Neuronal stem cell (in vitro differentiated cells): ENCODE data around the gene CLIC4.

Source experiments
- DNase-seq: peaks from one replicate; pipeline ENCODE4 v3.0.0-alpha.2; 2013; ENCODE audit warnings: low spot score
- H2AFZ ChIP-seq: one replicate; pipeline ENCODE4 v1.6.1; 2013; ENCODE audit warnings: mild to moderate bottlenecking, low read length, inconsistent platforms
- H2AK5ac ChIP-seq: 2 replicates; pipeline ENCODE4 v1.6.1; 2013; ENCODE audit warnings: low read depth, mild to moderate bottlenecking, inconsistent platforms, low read length, moderate library complexity, mixed read lengths
- H2BK120ac ChIP-seq: 2 replicates; pipeline ENCODE4 v1.6.1; 2013; ENCODE audit warnings: low read depth, mild to moderate bottlenecking, inconsistent platforms, low read length, moderate library complexity, mixed read lengths
- H2BK12ac ChIP-seq: one replicate; pipeline ENCODE4 v1.6.1; 2013; ENCODE audit warnings: low read length, inconsistent platforms
- H2BK15ac ChIP-seq: 2 replicates; pipeline ENCODE4 v1.6.1; 2013; ENCODE audit warnings: mild to moderate bottlenecking, low read length, inconsistent platforms, mixed read lengths
- H2BK5ac ChIP-seq: one replicate; pipeline ENCODE4 v1.6.1; 2013; ENCODE audit warnings: inconsistent platforms, mild to moderate bottlenecking, low read length, moderate library complexity
- H3K14ac ChIP-seq: one replicate; pipeline ENCODE4 v1.6.1; 2013; ENCODE audit warnings: low read length, inconsistent platforms
- H3K18ac ChIP-seq: 2 replicates; pipeline ENCODE4 v1.6.1; 2013; ENCODE audit warnings: low read length, inconsistent platforms
- H3K23ac ChIP-seq: 2 replicates; pipeline ENCODE4 v1.6.1; 2013; ENCODE audit warnings: low read depth, mild to moderate bottlenecking, mixed read lengths, low read length, inconsistent platforms; ENCODE audit not compliant: poor library complexity
- H3K27ac ChIP-seq: replicated peaks from 3 replicates; pipeline ENCODE4 v1.5.1; 2013; ENCODE audit warnings: low read length, inconsistent platforms
- H3K27me3 ChIP-seq, 3 experiments: 2 replicates each; pipeline ENCODE4 v1.6.1; 2013; ENCODE audit warnings: low read length in 3 of 3, mild to moderate bottlenecking in 2 of 3, inconsistent platforms in 1 of 3, low read depth in 1 of 3, mixed read lengths in 1 of 3, moderate library complexity in 1 of 3; ENCODE audit not compliant: control insufficient read depth in 3 of 3, insufficient read depth in 3 of 3
- H3K36me3 ChIP-seq, 2 donors: replicated peaks in 1 of 2; 2 replicates each; pipeline ENCODE4 v1.6.1; 2013; ENCODE audit warnings: low read length in 2 of 2; ENCODE audit not compliant: control insufficient read depth in 2 of 2, insufficient read depth in 2 of 2
- H3K4ac ChIP-seq: 2 replicates; pipeline ENCODE4 v1.6.1; 2013; ENCODE audit warnings: inconsistent platforms, mild to moderate bottlenecking, low read length, moderate library complexity
- H3K4me1 ChIP-seq, 2 donors: 1 replicate in 1 of 2; 2 replicates in 1 of 2; pipeline ENCODE4 v1.6.1; 2013; ENCODE audit warnings: low read length in 2 of 2, low read depth in 1 of 2; ENCODE audit not compliant: control insufficient read depth in 2 of 2, insufficient read depth in 1 of 2
- H3K4me2 ChIP-seq: one replicate; pipeline ENCODE4 v1.6.1; 2013; ENCODE audit warnings: mild to moderate bottlenecking, low read length, inconsistent platforms; ENCODE audit not compliant: insufficient read depth, poor library complexity, severe bottlenecking
- H3K4me3 ChIP-seq, 2 donors: 2 replicates each; pipeline ENCODE4 v1.5.1; 2013; ENCODE audit warnings: low read length in 2 of 2, mild to moderate bottlenecking in 2 of 2, inconsistent platforms in 1 of 2, moderate library complexity in 1 of 2
- H3K79me1 ChIP-seq: one replicate; pipeline ENCODE4 v1.6.1; 2013; ENCODE audit warnings: low read depth, mild to moderate bottlenecking, inconsistent platforms, low read length, moderate library complexity
- H3K9ac ChIP-seq: one replicate; pipeline ENCODE4 v1.6.1; 2013; ENCODE audit warnings: mild to moderate bottlenecking, low read depth, low read length, inconsistent platforms; ENCODE audit not compliant: poor library complexity
- H3K9me3 ChIP-seq, 2 donors: replicated peaks in 1 of 2; 2 replicates each; pipeline versions ENCODE3 to v1.6.1; 2013; ENCODE audit warnings: low read length in 2 of 2, mild to moderate bottlenecking in 2 of 2, inconsistent platforms in 1 of 2, low read depth in 1 of 2, mixed read lengths in 1 of 2, moderate library complexity in 1 of 2; ENCODE audit not compliant: control insufficient read depth in 2 of 2, insufficient read depth in 1 of 2
- H4K8ac ChIP-seq: one replicate; pipeline ENCODE4 v1.6.1; 2013; ENCODE audit warnings: low read depth, mild to moderate bottlenecking, inconsistent platforms, low read length, moderate library complexity
- H4K91ac ChIP-seq: one replicate; pipeline ENCODE4 v1.6.1; 2013; ENCODE audit warnings: low read length, low read depth, mild to moderate bottlenecking, inconsistent platforms; ENCODE audit not compliant: poor library complexity
- WGBS, 2 donors: extraction: QIAGEN DNeasy Blood & Tissue Kit; methylation state at CpG; one replicate each; pipeline ENCODE4 v1.1.7; 2013; ENCODE audit warnings: missing lambda C conversion rate in 2 of 2, mixed read lengths in 1 of 2; ENCODE audit not compliant: insufficient read length in 2 of 2, insufficient replicate concordance in 1 of 2; ENCODE audit errors: extremely low coverage in 2 of 2; 5-methylcytosine and 5-hydroxymethylcytosine counted together

Gene CLIC4

DNA sequence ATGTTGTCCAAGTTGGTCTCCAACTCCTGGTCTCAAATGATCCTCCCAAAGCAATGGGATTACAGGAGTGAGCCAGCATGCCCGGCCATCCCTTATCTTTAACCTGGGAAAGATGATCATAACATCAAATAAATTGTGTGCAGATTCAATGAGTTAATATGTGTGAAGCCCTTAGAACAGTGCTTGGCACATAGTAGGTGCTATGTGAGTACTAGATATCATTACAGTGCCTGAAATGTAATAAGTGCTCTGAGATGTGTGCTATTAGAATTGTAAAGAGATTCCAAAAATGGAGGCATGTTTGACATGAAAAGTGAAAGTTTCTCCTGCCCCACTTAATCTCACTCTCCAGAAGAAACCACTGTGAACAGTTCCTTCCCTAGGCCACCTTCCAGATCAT lies 113.0 kb downstream of the CLIC4 start:
- H3K14ac ChIP-seq, result no peak overlapping the region
- H2BK12ac ChIP-seq, result no peak overlapping the region
- H3K9ac ChIP-seq, result no peak overlapping the region
- DNase-seq, result no peak
- H3K4me3 ChIP-seq, result no peak overlapping the region
- no peak overlapping the region for H2BK15ac ChIP-seq
- no peak overlapping the region for H4K91ac ChIP-seq
- H3K4ac ChIP-seq, result no peak overlapping the region
- peaks cover 0 to 4% of the 10 kb centered on the region in 2 donors for H3K4me1 ChIP-seq
- no peaks in the 10 kb centered on the region for H3K36me3 ChIP-seq
- H2BK5ac ChIP-seq, result no peak overlapping the region
- H3K27ac ChIP-seq, result no peak overlapping the region
- peaks cover 0 to 26% (median 0%) of the 10 kb centered on the region in 3 experiments for H3K27me3 ChIP-seq
- no peak overlapping the region for H2AFZ ChIP-seq
- H2BK120ac ChIP-seq, result no peak overlapping the region
- H3K4me2 ChIP-seq, result no peak overlapping the region
- no CpG with 5 or more reads among the region's 1 CpG for WGBS, 2 donors
- H3K79me1 ChIP-seq, result no peaks in the 10 kb centered on the region
- no peak overlapping the region for H3K18ac ChIP-seq
- no peaks in the 10 kb centered on the region for H3K9me3 ChIP-seq
- H3K23ac ChIP-seq, result no peak overlapping the region
- no peak overlapping the region for H4K8ac ChIP-seq
- no peak overlapping the region for H2AK5ac ChIP-seq

DNA sequence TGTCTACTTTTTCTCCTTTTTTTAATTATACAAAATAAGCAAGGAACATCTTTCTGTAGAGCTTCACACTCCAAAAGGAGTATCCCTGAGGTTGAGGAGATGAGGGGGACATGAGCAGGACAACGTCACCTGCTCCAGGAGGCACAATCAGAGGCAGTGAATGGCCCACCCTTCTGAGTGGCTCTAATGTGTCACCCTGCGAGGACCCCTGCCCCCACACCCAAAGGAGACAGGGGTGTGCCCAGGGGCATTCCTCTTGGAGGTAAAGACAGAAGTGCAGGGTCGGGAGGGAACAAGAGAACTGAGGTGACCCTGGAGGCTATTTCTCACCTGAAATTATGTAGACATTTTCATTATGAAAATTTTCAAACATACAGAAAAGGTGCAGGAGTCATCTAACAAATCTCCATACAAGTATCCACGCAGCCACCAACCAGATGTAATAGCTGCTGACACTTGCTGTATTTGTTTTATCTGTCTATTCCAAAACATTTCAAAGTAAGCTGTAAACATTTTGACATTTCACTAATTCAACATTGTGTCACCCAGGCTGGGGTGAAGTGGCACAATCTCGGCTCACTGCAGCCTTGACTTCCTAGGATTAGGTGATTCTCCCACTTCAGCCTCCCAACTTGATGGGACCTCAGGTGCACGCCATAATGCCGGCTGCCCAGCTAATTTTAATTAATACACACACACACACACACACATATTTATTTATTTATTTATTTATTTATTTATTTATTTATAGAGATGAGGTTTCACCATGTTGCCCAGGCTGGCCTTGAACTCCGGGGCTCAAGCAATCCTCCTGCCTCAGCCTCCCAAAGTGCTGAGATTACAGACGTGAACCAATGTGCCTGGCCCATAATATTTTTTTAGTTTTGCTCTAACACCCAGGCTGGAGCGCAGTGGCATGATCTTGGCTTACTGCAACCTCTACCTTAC lies 114.1 kb downstream of the CLIC4 start:
- no peak for DNase-seq
- H2AK5ac ChIP-seq, result no peak overlapping the region
- H3K18ac ChIP-seq, result no peak overlapping the region
- H3K4me1 ChIP-seq, result peaks cover 0 to 6% of the 10 kb centered on the region in 2 donors
- H3K23ac ChIP-seq, result no peak overlapping the region
- no peak overlapping the region for H2BK15ac ChIP-seq
- no peak overlapping the region for H2BK12ac ChIP-seq
- H4K91ac ChIP-seq, result no peak overlapping the region
- no peaks in the 10 kb centered on the region for H3K36me3 ChIP-seq
- H3K4me2 ChIP-seq, result no peak overlapping the region
- H2AFZ ChIP-seq, result no peak overlapping the region
- no CpG with 5 or more reads among the region's 10 CpGs for WGBS, 2 donors
- no peak overlapping the region for H3K27ac ChIP-seq
- H3K79me1 ChIP-seq, result no peaks in the 10 kb centered on the region
- H4K8ac ChIP-seq, result no peak overlapping the region
- no peaks in the 10 kb centered on the region for H3K9me3 ChIP-seq
- no peak overlapping the region for H3K4ac ChIP-seq
- no peak overlapping the region for H2BK120ac ChIP-seq
- H2BK5ac ChIP-seq, result no peak overlapping the region
- no peak overlapping the region for H3K9ac ChIP-seq
- H3K4me3 ChIP-seq, result no peak overlapping the region
- H3K14ac ChIP-seq, result no peak overlapping the region
- peaks cover 0 to 29% (median 0%) of the 10 kb centered on the region in 3 experiments for H3K27me3 ChIP-seq

DNA sequence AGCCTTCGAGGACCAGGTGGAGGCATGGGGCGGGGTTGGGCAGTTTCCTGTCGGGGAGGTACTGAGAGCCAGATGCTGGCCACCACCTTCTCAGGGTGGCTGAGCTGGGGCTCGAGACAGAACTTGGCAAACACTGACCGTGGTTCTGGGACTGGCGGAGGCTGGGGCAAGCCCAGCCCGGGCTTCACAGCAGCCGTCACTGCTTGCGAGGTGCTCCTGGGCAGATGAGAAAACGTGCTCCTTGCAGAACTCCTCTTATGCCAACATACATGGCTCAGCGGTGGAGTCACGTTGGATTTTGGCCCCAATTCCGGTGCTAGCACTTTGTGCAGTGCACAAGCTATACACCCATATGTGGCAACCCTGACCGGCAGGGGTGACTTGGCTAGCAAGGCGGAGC lies 115.6 kb downstream of the CLIC4 start:
- Histone ChIP-seq H3K18ac (peak overlapping the region; percentile 57), H4K91ac (no peak overlapping the region), H3K27me3 (peaks cover 0 to 36% (median 0%) of the 10 kb centered on the region in 3 experiments), H3K4me2 (no peak overlapping the region), H4K8ac (no peak overlapping the region), H3K23ac (no peak overlapping the region), H2AK5ac (no peak overlapping the region), H3K14ac (peak overlapping the region; percentile 60), H3K4me1 (peaks cover 3 to 10% of the 10 kb centered on the region in 2 donors), H2BK5ac (no peak overlapping the region), H3K36me3 (no peaks in the 10 kb centered on the region), H3K9me3 (no peaks in the 10 kb centered on the region), H3K9ac (no peak overlapping the region), H3K27ac (no peak overlapping the region), H2BK15ac (no peak overlapping the region), H2BK12ac (peak overlapping the region; percentile 50), H3K4ac (no peak overlapping the region), H3K79me1 (no peaks in the 10 kb centered on the region), H3K4me3 (no peak overlapping the region), H2AFZ (no peak overlapping the region), H2BK120ac (no peak overlapping the region)
- DNase-seq, result no peak
- no CpG with 5 or more reads among the region's 15 CpGs for WGBS, 2 donors
